ENCODE measurements around the gene OR52E4.

- no peak for TF ChIP-seq ZBTB33 (CRISPR knock-in tag; IDR thresholded peaks at IDR 0.05)
- TF ChIP-seq, protein P1, sequence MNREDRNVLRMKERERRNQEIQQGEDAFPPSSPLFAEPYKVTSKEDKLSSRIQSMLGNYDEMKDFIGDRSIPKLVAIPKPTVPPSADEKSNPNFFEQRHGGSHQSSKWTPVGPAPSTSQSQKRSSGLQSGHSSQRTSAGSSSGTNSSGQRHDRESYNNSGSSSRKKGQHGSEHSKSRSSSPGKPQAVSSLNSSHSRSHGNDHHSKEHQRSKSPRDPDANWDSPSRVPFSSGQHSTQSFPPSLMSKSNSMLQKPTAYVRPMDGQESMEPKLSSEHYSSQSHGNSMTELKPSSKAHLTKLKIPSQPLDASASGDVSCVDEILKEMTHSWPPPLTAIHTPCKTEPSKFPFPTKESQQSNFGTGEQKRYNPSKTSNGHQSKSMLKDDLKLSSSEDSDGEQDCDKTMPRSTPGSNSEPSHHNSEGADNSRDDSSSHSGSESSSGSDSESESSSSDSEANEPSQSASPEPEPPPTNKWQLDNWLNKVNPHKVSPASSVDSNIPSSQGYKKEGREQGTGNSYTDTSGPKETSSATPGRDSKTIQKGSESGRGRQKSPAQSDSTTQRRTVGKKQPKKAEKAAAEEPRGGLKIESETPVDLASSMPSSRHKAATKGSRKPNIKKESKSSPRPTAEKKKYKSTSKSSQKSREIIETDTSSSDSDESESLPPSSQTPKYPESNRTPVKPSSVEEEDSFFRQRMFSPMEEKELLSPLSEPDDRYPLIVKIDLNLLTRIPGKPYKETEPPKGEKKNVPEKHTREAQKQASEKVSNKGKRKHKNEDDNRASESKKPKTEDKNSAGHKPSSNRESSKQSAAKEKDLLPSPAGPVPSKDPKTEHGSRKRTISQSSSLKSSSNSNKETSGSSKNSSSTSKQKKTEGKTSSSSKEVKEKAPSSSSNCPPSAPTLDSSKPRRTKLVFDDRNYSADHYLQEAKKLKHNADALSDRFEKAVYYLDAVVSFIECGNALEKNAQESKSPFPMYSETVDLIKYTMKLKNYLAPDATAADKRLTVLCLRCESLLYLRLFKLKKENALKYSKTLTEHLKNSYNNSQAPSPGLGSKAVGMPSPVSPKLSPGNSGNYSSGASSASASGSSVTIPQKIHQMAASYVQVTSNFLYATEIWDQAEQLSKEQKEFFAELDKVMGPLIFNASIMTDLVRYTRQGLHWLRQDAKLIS (CRISPR knock-in tag; IDR thresholded peaks at IDR 0.05), result no peak
- TF ChIP-seq ZNF761 (CRISPR knock-in tag; conservative IDR thresholded peaks at IDR 0.05), result no peak
- no peak for TF ChIP-seq MAFF (IDR thresholded peaks at IDR 0.05; ENCODE audit: low read depth, low read length)
- TF ChIP-seq, protein P2, sequence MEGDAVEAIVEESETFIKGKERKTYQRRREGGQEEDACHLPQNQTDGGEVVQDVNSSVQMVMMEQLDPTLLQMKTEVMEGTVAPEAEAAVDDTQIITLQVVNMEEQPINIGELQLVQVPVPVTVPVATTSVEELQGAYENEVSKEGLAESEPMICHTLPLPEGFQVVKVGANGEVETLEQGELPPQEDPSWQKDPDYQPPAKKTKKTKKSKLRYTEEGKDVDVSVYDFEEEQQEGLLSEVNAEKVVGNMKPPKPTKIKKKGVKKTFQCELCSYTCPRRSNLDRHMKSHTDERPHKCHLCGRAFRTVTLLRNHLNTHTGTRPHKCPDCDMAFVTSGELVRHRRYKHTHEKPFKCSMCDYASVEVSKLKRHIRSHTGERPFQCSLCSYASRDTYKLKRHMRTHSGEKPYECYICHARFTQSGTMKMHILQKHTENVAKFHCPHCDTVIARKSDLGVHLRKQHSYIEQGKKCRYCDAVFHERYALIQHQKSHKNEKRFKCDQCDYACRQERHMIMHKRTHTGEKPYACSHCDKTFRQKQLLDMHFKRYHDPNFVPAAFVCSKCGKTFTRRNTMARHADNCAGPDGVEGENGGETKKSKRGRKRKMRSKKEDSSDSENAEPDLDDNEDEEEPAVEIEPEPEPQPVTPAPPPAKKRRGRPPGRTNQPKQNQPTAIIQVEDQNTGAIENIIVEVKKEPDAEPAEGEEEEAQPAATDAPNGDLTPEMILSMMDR (CRISPR knock-in tag; IDR thresholded peaks at IDR 0.05), result no peak
- no peak for TF ChIP-seq SMAD9 (CRISPR knock-in tag; IDR thresholded peaks at IDR 0.05)
- TF ChIP-seq BRCA1 (CRISPR knock-in tag; IDR thresholded peaks at IDR 0.05), result no peak
- TF ChIP-seq SKIL (CRISPR knock-in tag; IDR thresholded peaks at IDR 0.05; ENCODE audit: borderline replicate concordance), result no peak
- TF ChIP-seq, protein P3, sequence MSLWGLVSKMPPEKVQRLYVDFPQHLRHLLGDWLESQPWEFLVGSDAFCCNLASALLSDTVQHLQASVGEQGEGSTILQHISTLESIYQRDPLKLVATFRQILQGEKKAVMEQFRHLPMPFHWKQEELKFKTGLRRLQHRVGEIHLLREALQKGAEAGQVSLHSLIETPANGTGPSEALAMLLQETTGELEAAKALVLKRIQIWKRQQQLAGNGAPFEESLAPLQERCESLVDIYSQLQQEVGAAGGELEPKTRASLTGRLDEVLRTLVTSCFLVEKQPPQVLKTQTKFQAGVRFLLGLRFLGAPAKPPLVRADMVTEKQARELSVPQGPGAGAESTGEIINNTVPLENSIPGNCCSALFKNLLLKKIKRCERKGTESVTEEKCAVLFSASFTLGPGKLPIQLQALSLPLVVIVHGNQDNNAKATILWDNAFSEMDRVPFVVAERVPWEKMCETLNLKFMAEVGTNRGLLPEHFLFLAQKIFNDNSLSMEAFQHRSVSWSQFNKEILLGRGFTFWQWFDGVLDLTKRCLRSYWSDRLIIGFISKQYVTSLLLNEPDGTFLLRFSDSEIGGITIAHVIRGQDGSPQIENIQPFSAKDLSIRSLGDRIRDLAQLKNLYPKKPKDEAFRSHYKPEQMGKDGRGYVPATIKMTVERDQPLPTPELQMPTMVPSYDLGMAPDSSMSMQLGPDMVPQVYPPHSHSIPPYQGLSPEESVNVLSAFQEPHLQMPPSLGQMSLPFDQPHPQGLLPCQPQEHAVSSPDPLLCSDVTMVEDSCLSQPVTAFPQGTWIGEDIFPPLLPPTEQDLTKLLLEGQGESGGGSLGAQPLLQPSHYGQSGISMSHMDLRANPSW (CRISPR knock-in tag; IDR thresholded peaks at IDR 0.05; ENCODE audit: borderline replicate concordance), result no peak
- TF ChIP-seq POLR2AphosphoS5 (IDR thresholded peaks at IDR 0.05; ENCODE audit: low read depth, low read length), result no peak
- TF ChIP-seq, protein P4, sequence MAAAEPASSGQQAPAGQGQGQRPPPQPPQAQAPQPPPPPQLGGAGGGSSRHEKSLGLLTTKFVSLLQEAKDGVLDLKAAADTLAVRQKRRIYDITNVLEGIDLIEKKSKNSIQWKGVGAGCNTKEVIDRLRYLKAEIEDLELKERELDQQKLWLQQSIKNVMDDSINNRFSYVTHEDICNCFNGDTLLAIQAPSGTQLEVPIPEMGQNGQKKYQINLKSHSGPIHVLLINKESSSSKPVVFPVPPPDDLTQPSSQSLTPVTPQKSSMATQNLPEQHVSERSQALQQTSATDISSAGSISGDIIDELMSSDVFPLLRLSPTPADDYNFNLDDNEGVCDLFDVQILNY (CRISPR knock-in tag; conservative IDR thresholded peaks at IDR 0.05), result no peak
- no peak for TF ChIP-seq CC2D1A (CRISPR knock-in tag; IDR thresholded peaks at IDR 0.05)
- TF ChIP-seq ZNF746 (CRISPR knock-in tag; IDR thresholded peaks at IDR 0.05), result no peak
- TF ChIP-seq REST (IDR thresholded peaks at IDR 0.05; ENCODE audit: borderline replicate concordance in 1 of 2, low read depth in 1 of 2, low read length in 2 of 2), result no peak
Observed at GRCh38 chr11:5892908-5893307, 12.5 kb downstream of the OR52E4 start, which contains the start of gene OR52E5.

Data from HepG2 (cell line).